GM19463 (cell line): ENCODE results near the gene SLC30A9.

Source experiments
- ATAC-seq: cut with Tn5 transposase; IDR thresholded peaks from one replicate; pipeline ENCODE4 v1.9.1; 2021; ENCODE audit warnings: mild to moderate bottlenecking, moderate library complexity; ENCODE audit not compliant: unreplicated experiment

Gene SLC30A9

DNA sequence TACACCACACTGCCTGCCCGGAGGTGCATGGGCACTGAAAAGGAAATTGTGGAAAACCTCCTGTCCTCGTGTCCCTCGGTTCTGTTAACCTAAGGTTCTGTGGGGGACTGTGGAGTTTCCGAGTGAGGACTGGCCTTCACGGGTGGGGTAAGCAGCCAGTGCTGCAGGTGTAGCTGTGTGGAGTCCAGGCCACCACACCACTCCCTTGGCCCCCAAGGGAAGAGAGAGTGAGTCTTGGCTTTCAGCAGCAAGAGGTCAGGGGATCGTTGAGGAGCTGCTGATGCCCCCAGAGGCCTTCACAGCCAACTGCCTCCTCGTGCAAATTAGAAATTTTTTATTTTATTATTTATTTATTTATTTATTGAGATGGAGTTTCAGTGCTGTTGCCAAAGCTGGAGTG, 141.8 kb downstream of the SLC30A9 start:
- ATAC-seq = no peak

DNA sequence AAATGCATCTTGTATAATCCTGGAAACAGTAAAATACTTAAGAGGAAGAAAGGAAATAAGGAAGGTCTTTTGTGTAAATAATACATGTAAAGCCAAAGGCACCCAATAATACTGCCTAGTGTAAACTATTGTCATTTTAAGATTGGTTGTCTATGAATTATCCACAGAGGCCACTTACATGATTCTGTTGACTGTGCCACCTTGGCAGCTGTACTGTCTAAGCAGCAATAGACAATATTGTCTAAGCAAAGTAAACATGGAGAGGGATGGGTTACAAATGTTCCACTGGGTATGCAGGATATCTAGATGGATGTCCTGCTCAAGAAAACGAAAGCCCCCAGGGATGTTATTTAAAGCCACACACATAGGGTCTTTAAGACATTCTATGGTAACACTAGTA, 142.7 kb downstream of the SLC30A9 start:
- ATAC-seq = no peak

DNA sequence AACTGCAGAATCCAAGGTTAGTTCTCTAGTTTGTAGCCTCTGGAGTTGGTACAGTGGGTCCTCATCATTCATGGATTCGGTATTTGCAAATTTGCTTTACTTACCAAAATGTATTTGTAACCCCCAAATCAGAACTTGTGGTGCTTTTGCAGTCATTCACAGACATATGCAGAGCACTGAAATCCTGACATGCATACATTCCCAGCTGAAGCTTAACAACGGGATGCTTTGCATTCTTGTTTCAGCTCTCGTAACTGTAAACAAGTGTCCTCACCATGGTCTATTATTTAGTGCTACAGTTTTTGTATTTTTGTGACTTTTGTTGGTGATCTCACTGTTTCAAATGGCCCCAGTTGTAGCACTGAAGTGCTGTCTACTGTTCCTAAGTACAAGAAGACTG, 146.0 kb downstream of the SLC30A9 start:
- no peak for ATAC-seq
